ENCODE measurements around the gene ZNF423.

DNA sequence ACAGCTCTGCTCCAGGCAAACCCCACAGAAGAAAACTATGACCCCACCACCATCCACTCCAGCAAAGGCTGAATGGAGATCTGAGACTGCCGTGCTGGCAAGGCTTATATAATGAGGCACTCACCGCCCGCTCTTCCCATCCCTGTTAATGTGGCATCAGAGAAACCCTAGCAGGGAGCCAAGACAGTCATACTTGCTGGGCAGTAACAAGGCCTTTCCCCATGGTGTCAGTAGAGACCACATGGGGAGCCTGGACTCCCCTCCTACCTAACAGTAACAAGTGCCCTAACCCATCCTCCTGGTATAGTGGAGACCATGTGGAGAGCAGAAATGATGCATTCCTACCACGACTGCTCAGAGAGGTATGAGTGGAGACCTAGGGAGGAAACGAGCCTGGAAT, 247.1 kb downstream of the ZNF423 start:
- TF ChIP-seq CTCF (IDR thresholded peaks at IDR 0.05; ENCODE audit: low read length) = no peak; the same call in 1 of the 2 replicates
- TF ChIP-seq EZH2phosphoT487 (IDR thresholded peaks at IDR 0.05; ENCODE audit: low read length) = no peak

Data from MM.1S (cell line).